Parathyroid adenoma (tissue), 2 donors: ENCODE results near the gene MPPED1.

Experiments
- H2AFZ ChIP-seq: fragments of 300-600 bp; sonication (generic); one replicate; pipeline ENCODE4 v1.7.0; 2017; ENCODE audit warnings: antibody characterized with exemption, mild to moderate bottlenecking
- H3K27ac ChIP-seq: fragments of 300-600 bp; sonication (generic); one replicate; pipeline ENCODE4 v1.7.0; 2017
- H3K27me3 ChIP-seq: fragments of 300-600 bp; sonication (generic); one replicate; pipeline ENCODE4 v1.7.0; 2017; ENCODE audit warnings: low read length; ENCODE audit not compliant: control insufficient read depth, insufficient read depth
- H3K36me3 ChIP-seq: fragments of 300-600 bp; sonication (generic); one replicate; pipeline ENCODE4 v1.7.0; 2017; ENCODE audit warnings: low read length; ENCODE audit not compliant: control insufficient read depth, insufficient read depth
- H3K4me1 ChIP-seq: fragments of 300-600 bp; sonication (generic); one replicate; pipeline ENCODE4 v1.7.0; 2017; ENCODE audit warnings: control low read depth
- H3K4me2 ChIP-seq: fragments of 300-600 bp; sonication (generic); one replicate; pipeline ENCODE4 v1.7.0; 2017; ENCODE audit warnings: low read length
- H3K4me3 ChIP-seq: fragments of 300-600 bp; sonication (generic); one replicate; pipeline ENCODE4 v1.7.0; 2017; ENCODE audit warnings: low read depth, low read length
- H3K79me2 ChIP-seq: fragments of 300-600 bp; sonication (generic); one replicate; pipeline ENCODE4 v1.7.0; 2017; ENCODE audit warnings: control low read depth
- H3K9ac ChIP-seq: fragments of 300-600 bp; sonication (generic); one replicate; pipeline ENCODE4 v1.7.0; 2017; ENCODE audit warnings: mild to moderate bottlenecking
- H3K9me3 ChIP-seq: fragments of 300-600 bp; sonication (generic); one replicate; pipeline ENCODE4 v1.7.0; 2017; ENCODE audit warnings: low read length; ENCODE audit not compliant: control insufficient read depth
- CTCF ChIP-seq: fragments of 300-600 bp; sonication (generic); IDR thresholded peaks from one replicate; pipeline ENCODE4 v1.7.0; 2017; ENCODE audit warnings: antibody characterized with exemption, mild to moderate bottlenecking
- donor health status: primary hyperparathyroidism.

Gene MPPED1

DNA sequence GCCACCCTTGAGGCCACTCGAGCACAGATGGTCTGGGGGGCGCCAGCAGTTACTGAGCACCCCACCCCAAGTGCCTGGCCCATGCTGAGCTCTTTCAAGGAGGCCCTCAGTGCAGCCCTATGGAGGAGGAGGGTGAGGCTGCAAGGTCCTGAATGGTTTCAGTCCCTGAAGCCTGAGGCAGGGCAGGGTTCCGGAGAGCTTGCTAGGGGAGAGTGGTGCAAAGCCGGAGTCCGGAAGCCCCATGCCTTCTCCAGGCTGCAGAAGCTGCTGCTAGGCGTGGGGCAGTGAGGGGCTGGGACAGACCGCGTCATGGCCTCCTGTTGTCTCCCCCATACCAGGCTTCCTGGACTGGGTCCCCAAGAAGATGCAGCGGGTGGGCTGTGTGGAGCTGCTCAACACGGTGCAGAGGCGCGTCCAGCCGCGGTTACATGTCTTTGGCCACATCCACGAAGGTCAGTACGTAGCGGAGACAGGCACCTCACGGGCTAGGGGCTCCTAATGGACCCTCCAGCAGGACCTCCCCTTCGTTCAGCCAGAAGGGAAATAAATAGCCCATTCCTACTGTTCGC lies 90.6 kb downstream of the MPPED1 start:
- Histone ChIP-seq H3K4me2 (no peak overlapping the region), H3K27ac (no peak overlapping the region), H3K36me3 (no peaks in the 10 kb centered on the region), H2AFZ (no peak overlapping the region), H3K9me3 (no peaks in the 10 kb centered on the region), H3K79me2 (no peaks in the 10 kb centered on the region), H3K4me3 (no peak overlapping the region), H3K9ac (no peak overlapping the region), H3K27me3 (no peaks in the 10 kb centered on the region), H3K4me1 (no peaks in the 10 kb centered on the region)
- TF ChIP-seq CTCF: no peak

- Histone ChIP-seq H3K36me3 (no peaks in the 10 kb centered on the region), H3K4me3 (no peak overlapping the region), H2AFZ (no peak overlapping the region), H3K4me1 (no peaks in the 10 kb centered on the region), H3K27ac (no peak overlapping the region), H3K9me3 (no peaks in the 10 kb centered on the region), H3K9ac (no peak overlapping the region), H3K4me2 (no peak overlapping the region), H3K27me3 (no peaks in the 10 kb centered on the region), H3K79me2 (no peaks in the 10 kb centered on the region)
- TF ChIP-seq CTCF: no peak
These were observed 92.3 kb downstream of the MPPED1 start for GRCh38 chr22:43504068-43504467.

DNA sequence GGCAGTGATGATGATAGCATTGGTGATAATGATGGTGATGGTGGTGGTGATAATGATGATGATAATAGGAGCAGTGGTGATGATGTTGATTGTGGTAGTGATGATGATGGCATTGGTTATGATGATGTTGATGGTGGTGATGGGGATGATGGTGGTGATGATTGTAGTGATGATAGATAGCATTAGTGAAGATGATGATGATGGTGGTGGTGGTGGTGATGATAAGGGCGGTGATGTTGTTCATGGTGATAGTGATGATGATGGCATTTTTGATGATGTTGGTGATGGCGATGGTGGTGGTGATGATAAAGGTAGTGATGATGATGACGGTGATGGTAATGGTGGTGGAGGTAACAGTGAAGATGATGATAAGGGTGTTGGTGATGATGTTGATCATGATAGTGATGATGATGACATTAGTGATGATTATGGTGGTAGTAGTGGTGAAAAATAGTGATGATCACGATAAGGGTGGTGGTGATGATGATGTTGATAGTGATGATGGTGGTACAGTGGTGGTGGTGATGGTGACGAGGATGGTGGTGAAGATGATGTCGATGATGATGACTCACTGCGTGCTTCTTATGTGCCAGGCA lies 93.0 kb downstream of the MPPED1 start:
- H3K79me2 ChIP-seq: no peaks in the 10 kb centered on the region
- H3K4me2 ChIP-seq: no peak overlapping the region
- H3K4me1 ChIP-seq: no peaks in the 10 kb centered on the region
- no peaks in the 10 kb centered on the region for H3K27me3 ChIP-seq
- H3K9ac ChIP-seq: no peak overlapping the region
- TF ChIP-seq CTCF: no peak
- H3K4me3 ChIP-seq: no peak overlapping the region
- H3K9me3 ChIP-seq: no peaks in the 10 kb centered on the region
- H2AFZ ChIP-seq: no peak overlapping the region
- no peak overlapping the region for H3K27ac ChIP-seq
- H3K36me3 ChIP-seq: no peaks in the 10 kb centered on the region

DNA sequence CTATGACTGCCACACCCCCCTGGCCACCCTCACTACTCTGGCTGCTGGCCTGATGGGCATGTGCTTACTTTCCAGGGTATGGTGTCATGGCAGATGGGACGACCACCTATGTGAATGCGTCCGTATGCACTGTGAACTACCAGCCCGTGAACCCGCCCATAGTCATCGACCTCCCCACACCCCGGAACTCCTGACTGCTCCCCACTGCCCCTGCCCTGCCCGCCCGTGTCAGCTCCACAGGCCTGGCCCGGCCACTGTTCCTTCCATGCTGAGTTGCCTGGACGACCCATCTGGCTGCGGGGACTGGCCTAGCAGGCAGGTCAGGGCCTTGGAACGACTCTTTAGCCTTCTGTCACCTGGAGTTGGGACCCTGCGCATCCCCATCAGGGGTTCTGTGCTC lies 93.6 kb downstream of the MPPED1 start:
- H3K4me3 ChIP-seq: no peak overlapping the region
- H3K4me2 ChIP-seq: no peak overlapping the region
- H3K27me3 ChIP-seq: no peaks in the 10 kb centered on the region
- H2AFZ ChIP-seq: no peak overlapping the region
- no peaks in the 10 kb centered on the region for H3K79me2 ChIP-seq
- no peak overlapping the region for H3K9ac ChIP-seq
- H3K4me1 ChIP-seq: no peaks in the 10 kb centered on the region
- no peak overlapping the region for H3K27ac ChIP-seq
- no peaks in the 10 kb centered on the region for H3K36me3 ChIP-seq
- no peaks in the 10 kb centered on the region for H3K9me3 ChIP-seq
- TF ChIP-seq CTCF: no peak

DNA sequence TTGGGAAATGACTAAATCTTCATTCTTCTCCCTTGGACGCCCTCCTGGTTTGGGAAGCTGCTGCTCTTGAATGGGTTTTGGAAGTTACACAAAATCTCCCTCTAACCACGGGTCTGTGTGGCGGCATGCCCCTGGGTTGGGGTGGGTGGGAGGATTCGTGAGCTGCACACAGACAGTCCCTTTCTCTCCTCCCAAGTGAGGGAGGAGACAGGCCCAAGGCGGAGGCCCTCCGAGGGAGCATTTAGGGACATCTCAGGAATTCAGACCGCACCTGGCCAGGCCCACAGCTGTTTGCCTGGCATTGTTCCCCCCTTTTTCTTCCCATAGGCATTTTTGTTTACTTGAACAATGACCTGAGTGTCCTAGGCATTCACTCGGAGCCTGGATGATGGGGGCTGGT lies 94.1 kb downstream of the MPPED1 start:
- Histone ChIP-seq H3K79me2 (no peaks in the 10 kb centered on the region), H3K4me1 (no peaks in the 10 kb centered on the region), H3K36me3 (no peaks in the 10 kb centered on the region), H3K4me3 (no peak overlapping the region), H2AFZ (no peak overlapping the region), H3K27ac (no peak overlapping the region), H3K27me3 (no peaks in the 10 kb centered on the region), H3K9ac (no peak overlapping the region), H3K9me3 (no peaks in the 10 kb centered on the region), H3K4me2 (no peak overlapping the region)
- TF ChIP-seq CTCF: no peak
